Islet of Langerhans (tissue), 1 donor: ENCODE measurements around the gene RNF32.
A peak's percentile ranks its signal among the peaks of the same experiment; 100 is the strongest.
"Not testable (repeated sequence)": the region's sequence is repeated elsewhere in the genome, so short reads cannot be mapped to it uniquely, and the experiment has no call there.

Source experiments
- FAIRE-seq: peaks from one replicate; lab custom pipeline; 2011; peaks lifted over from hg19 to GRCh38; lab: Jason Lieb, UNC

RNF32 gene

GRCh38 chr7:156642306-156643045, 1.9 kb downstream of the RNF32 start:
- no peak for FAIRE-seq

- FAIRE-seq: not testable (repeated sequence)
Observed at GRCh38 chr7:156647330-156647729, 6.8 kb downstream of the RNF32 start.

GRCh38 chr7:156650042-156650441, 9.5 kb downstream of the RNF32 start:
- FAIRE-seq: peak; percentile 17

GRCh38 chr7:156651474-156651873, 10.9 kb downstream of the RNF32 start:
- FAIRE-seq: no peak

GRCh38 chr7:156652886-156653568, 12.5 kb downstream of the RNF32 start:
- FAIRE-seq: no peak

GRCh38 chr7:156654511-156655234, 14.1 kb downstream of the RNF32 start:
- no peak for FAIRE-seq

GRCh38 chr7:156655251-156655650, 14.7 kb downstream of the RNF32 start:
- no peak for FAIRE-seq

- no peak for FAIRE-seq
Observed at GRCh38 chr7:156655983-156656382, 15.4 kb downstream of the RNF32 start.

- no peak for FAIRE-seq
Observed at GRCh38 chr7:156656598-156656997, 16.0 kb downstream of the RNF32 start.

GRCh38 chr7:156657681-156658080, 17.1 kb downstream of the RNF32 start:
- no peak for FAIRE-seq

GRCh38 chr7:156659203-156659602, 18.6 kb downstream of the RNF32 start:
- no peak for FAIRE-seq

GRCh38 chr7:156659961-156660360, 19.4 kb downstream of the RNF32 start:
- no peak for FAIRE-seq

GRCh38 chr7:156661637-156662036, 21.1 kb downstream of the RNF32 start:
- no peak for FAIRE-seq

- no peak for FAIRE-seq
Observed at GRCh38 chr7:156662277-156662676, 21.7 kb downstream of the RNF32 start.

GRCh38 chr7:156665101-156665500, 24.5 kb downstream of the RNF32 start:
- no peak for FAIRE-seq

GRCh38 chr7:156666368-156667109, 26.0 kb downstream of the RNF32 start:
- FAIRE-seq: no peak

- FAIRE-seq: peak; percentile 83
Observed at GRCh38 chr7:156667110-156667426, 26.5 kb downstream of the RNF32 start.

- FAIRE-seq: no peak
Observed at GRCh38 chr7:156668130-156668741, 27.7 kb downstream of the RNF32 start.

- no peak for FAIRE-seq
Observed at GRCh38 chr7:156669035-156669828, 28.7 kb downstream of the RNF32 start.

- FAIRE-seq: no peak
Observed at GRCh38 chr7:156673454-156673853, 32.9 kb downstream of the RNF32 start.

GRCh38 chr7:156673902-156674301, 33.3 kb downstream of the RNF32 start:
- no peak for FAIRE-seq
